RKO (cell line): ENCODE measurements around the gene CENPM.
A peak's percentile ranks its signal among the peaks of the same experiment; 100 is the strongest.
"Not testable (repeated sequence)": the region's sequence is repeated elsewhere in the genome, so short reads cannot be mapped to it uniquely, and the experiment has no call there.

Experiments used
- DNase-seq: peaks from one replicate; pipeline ENCODE4 v3.0.0-alpha.2; 2016; ENCODE audit warnings: low spot score

Gene CENPM

DNA sequence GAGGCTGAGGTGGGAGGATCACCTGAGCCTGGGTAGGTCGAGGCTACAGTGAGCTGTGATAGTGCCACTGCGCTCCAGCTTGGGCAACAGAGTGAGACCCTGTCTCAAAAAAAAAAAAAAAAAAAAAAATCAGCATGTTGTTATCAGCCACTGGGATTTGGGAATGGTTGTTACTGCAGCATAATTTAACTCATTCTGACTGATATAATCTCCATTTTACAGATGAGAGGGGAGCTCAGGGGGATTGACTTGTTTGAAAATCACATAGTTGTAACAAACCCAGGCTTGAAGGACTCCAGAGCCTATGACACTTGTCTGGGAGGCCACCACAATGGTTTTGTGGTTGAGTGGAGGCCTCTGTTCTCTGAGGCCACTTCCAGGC, 19.3 kb upstream of the CENPM start:
- DNase-seq, result no peak

GRCh38 chr22:41964112-41964491, 17.1 kb upstream of the CENPM start:
- no peak for DNase-seq

GRCh38 chr22:41963453-41964111, 16.6 kb upstream of the CENPM start:
- no peak for DNase-seq

GRCh38 chr22:41957941-41958556, 11.1 kb upstream of the CENPM start:
- DNase-seq, result no peak

DNA sequence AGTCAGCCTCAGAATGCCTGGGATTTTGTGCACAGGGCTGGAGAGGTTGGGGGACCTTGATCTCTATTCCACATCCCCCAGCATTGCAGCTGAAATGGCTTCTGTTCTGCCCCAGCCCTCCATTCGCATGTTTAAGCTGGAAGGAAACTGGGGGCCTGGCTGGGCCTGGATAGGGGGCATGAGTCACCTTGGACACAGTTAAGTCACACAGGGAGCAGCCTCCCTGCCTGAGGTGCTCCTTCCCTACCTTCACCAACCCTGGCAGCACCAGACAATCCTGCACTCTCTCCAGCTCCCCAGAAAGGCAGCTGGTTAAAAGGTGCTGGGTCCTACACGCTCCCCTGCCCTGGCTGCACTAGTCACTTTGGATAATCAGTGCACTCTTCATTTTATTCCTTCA, 5.8 kb upstream of the CENPM start:
- no peak for DNase-seq

DNA sequence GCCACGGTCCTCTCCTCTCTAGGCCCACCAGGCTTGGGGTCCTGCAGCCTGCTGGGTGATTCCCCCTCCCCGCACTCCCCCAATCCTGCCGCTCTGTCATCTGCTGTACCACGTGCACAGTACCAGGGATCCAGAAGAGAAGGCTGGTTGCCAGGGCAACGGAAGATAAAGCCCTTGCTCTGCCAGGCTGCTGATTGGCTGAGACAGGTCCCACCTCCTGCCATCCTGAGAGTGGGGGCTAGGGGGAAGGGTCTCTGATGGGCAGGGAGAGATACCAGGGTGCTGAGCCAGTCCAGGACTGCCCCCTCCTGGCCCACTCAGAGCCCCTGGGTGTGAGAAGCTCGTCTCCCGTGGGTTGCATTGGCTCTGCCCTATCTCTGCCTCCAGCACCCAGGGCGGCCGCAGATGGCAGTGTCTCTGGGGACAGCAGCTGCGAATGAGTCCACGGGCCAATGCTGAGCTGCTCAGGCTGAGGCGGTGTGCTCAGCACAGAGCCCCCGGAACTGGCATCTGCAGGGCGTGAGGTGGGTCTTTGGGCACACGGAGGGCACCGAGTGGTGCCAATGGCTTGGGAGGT, 5.0 kb upstream of the CENPM start, which contains the start of gene SMIM45:
Gene SMIM45, plus strand, starts transcription at position 253 of the 577 bp plus-strand sequence.
- no peak for DNase-seq

DNA sequence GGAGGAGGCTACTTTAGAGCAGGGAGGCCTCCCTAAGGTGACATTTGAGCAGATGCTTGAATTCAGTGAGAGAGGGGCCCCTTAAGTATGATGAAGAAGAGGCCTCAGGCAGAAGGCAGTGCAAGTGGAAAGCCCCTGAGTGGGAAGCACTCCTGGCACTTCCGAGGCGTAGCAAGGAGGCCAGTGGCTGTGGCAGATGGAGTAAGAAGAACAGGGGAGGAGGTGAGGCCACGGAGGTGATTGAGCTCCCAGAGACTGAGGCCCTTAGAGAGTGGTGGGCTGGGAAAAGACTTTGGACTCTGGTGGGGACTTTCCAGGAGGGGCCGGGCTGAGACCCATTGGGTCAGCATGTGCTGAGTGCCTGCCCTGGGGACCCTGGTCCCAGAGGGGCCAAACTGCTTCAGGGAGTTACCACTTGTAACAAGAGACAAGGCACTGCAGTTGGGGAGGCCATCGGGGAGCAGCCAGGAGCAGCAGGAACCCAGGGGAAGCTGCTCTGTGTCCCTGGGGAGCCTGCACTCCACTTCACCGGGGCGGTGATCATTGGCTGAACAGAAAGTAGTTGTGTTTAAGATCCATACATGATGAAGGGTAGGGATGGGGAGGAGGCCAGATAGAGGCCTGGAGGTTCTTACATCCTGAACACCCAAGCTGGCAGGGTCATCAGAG, 2.5 kb upstream of the CENPM start:
- no peak for DNase-seq

DNA sequence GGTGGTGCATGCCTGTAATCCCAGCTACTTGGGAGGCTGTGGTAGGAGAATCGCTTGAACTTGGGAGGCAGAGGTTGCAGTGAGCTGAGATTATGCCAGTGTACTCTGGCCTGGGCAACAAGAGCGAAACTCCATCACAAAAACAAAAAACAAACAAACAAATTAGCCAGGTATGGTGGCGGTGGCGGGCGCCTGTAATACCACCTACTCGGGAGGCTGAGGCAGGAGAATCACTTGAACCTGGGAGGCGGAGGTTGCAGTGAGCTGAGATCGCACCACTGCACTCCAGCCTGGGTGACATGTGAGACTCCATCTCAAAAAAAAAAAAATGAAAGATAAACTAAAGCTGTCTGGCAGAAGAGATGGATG, 2.0 kb upstream of the CENPM start:
- not testable (repeated sequence) for DNase-seq

- DNase-seq, result no peak
These were observed 1.2 kb upstream of the CENPM start for GRCh38 chr22:41948142-41948541.

DNA sequence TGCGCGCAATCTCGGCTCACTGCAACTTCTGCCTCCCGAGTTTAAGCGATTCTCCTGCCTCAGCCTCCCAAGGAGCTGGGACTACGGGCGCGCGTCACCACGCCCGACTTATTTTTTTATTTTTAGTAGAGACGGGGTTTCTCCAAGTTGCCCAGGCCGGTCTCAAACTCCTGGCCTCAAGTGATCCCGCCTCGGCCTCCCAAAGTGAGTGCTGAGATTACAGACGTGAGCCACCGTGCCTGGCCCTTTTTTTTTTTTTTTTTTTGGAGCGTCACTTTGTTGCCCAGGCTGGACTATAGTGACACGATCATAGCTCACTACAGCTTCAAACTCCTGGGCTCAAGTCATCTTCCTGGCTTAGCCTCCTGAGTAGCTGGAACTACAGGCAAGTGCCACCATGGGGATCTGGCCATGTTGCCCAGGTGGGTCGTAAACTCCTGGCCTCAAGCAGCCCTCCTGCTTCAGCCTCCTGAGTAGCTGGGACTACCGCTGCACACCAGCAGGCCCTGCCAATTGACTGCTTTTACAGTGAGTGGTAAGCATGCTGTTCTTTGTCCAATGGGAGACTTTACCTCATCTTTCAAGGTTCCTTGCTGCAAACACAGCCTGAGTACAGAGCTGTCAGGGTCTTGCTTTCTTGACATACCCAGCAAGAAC, 600 bp upstream of the CENPM start:
- DNase-seq, result no peak

DNA sequence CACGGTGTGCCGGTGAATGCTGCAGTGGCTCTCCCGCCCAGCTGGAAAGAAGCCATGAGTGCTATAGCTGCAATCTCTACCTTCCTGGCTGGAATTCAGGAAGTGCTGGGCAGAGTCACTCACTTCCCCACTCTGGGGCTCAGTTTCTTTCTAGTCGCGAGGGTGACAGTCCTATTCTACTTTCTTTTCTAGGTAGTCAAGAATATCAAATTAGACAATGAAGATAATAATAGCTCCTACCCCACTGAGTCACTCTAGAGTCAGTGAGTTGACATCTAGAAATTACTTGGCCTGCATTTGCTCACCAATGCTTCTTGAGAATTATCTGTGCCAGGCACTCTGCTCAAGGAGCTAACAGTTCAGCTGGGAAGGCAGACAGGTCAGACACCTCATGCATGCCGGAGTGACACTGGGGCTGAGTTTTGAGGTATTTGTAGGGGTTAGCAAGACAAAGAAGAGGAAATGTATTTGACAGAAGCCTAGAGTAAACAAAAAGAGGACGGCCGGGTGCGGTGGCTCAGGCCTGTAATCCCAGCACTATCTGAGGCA, 3.2 kb downstream of the CENPM start:
- DNase-seq, result peak; percentile 73

GRCh38 chr22:41940832-41941765, 5.9 kb downstream of the CENPM start:
- peak; percentile 77 for DNase-seq

DNA sequence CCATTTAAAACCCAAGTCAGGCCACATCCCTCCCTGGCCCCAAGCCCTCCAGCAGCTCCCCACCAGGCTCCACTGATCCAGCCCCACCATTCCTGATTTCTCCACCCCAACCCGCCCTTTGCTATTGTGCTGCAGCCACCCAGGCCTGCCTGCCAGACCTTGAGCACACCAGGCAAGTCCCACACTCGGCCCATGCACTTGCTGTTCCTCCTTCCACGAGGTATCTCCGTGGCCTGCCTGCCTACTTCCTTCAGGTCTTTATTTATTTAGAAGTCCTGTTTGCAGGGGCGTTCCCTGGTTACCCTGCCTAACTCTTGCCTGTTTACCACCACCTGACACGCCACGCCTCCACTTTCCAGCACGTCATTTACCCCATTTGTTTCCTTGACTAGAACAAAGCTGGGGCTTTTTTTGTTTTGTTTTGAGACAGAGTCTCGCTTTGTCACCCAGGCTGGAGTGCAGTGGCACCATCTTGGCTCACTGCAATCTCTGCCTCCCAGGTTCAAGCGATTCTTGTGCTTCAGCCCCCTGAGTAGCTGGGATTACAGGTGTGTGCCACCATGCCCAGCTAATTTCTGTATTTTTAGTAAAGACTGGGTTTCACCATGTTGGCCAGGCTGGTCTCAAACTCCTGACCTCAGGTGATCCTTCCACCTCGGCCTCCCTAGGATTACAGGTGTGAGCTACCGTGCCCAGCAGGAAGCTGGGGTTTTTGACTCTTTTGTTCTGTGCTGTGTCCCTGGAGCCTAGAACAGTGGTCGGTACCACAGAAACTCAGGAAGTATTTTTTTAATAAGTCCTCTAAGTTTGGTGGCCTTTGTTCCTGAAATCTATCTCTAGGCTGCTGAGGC, 6.7 kb downstream of the CENPM start:
- no peak for DNase-seq

DNA sequence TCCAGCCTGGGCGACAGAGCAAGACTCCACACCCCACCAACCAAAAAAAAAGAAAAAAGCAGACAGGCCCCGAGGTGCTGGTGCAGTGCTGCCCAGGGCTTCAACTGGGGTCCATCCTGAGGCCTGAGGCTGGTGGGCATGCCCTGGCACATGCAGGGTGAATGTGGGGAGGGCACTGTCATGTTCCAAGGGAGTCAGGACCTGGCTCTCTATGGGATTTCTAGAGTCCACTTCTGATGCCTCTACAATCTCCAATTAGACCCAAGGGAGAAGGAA, 10.1 kb downstream of the CENPM start:
- no peak for DNase-seq

GRCh38 chr22:41935509-41935908, 11.4 kb downstream of the CENPM start:
- no peak for DNase-seq

DNA sequence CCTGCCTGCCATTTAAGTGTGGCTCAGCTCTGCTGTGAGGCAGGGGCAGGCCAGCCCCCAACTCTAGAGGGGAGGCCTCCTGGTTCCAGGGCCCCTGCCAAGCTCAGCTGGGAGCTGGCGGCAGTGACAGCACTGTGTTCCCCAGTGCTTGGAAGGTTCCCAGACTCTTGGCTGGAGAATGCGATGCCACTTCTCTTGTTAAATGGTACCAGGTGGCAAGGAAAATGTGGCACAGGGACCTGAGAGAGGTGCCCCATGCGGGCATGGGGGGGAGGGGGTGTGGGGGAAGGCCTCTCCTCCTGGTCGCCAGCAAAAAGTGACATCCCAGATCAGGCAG, 12.0 kb downstream of the CENPM start:
- no peak for DNase-seq

GRCh38 chr22:41934284-41935014, 12.5 kb downstream of the CENPM start:
- DNase-seq, result no peak

DNA sequence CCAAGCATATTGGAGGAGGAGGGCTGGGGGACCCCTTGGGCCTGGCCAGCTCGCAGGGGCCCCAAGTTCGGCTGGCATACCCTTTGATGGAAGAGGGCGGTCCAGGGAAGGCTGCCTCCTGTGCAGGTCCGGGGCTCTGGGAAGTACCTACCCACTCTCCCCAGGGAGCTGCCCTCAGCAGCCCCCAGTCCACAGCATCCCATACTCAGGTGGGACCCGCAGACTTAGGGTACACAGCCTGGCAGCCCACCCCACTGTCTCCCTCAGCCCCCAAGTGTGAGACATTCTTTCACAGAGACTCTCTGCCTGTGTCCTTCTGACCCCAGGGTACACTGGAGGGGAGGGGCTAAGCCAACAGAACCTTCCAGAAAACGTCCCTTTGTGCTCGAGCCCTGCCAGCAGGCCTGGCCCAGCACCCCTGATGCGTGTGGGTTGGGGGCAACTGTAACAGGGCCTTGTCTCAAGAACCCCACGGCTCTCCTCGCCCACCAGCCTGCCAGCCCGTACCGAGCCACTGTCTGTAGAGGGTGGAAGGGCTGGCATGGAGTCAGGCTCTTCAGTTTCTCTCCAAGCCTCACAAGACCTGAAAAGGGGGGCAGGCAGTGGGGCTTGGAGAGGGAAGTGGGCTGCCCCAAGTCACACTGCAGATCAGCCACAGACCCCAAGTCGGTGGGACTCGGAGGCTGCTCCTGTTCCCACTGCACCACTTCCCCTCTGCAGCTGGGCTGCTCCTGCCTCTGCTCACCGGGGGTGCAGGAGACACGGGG, 13.4 kb downstream of the CENPM start:
- no peak for DNase-seq

DNA sequence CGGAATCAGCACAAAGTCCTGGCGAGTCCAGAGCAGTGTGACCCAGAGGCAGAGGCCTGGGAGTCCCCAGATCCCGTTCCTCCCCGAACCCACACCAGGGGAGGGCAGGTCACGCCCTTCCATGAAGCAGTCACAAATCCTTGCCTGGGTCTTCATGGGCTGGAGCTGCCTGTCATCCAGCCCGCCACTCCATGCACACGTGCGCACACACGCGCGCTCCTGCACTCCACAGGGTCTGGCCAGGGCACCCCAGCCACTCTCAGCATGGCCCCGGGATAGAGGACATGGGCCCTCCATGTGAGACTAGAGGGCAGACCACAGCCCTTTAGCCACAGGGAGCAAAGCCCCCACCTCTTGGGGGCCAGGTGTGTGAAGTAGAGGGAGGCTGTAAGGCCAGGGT, 14.6 kb downstream of the CENPM start:
- no peak for DNase-seq
